Activated naive CD4-positive, alpha-beta T cell treated with anti-CD3 and anti-CD28 coated beads, Interleukin-2, amount 50 U/mL, for 24 hours (primary cell): ENCODE measurements around the gene STX8.

Experiments
- H3K27ac Mint-ChIP-seq: one replicate; pipeline ENCODE4 v1.8.0; 2021; ENCODE audit warnings: mild to moderate bottlenecking, mixed read lengths
- H3K27me3 Mint-ChIP-seq: one replicate; pipeline ENCODE4 v1.8.0; 2021; ENCODE audit warnings: mixed read lengths
- H3K36me3 Mint-ChIP-seq: one replicate; pipeline ENCODE4 v1.8.0; 2021; ENCODE audit warnings: mixed read lengths
- H3K4me1 Mint-ChIP-seq: one replicate; pipeline ENCODE4 v1.8.0; 2021; ENCODE audit warnings: mixed read lengths
- H3K4me3 Mint-ChIP-seq: one replicate; pipeline ENCODE4 v1.8.0; 2021; ENCODE audit warnings: mild to moderate bottlenecking, mixed read lengths
- H3K9me3 Mint-ChIP-seq: one replicate; pipeline ENCODE4 v1.8.0; 2021; ENCODE audit warnings: mixed read lengths

Gene STX8

GRCh38 chr17:9533441-9533840, 42.2 kb downstream of the STX8 start:
- no peaks in the 10 kb centered on the region for H3K4me1 Mint-ChIP-seq
- no peak overlapping the region for H3K4me3 Mint-ChIP-seq
- H3K27me3 Mint-ChIP-seq = no peaks in the 10 kb centered on the region
- no peaks in the 10 kb centered on the region for H3K9me3 Mint-ChIP-seq
- H3K27ac Mint-ChIP-seq = no peak overlapping the region
- H3K36me3 Mint-ChIP-seq = peaks cover 3% of the 10 kb centered on the region

DNA sequence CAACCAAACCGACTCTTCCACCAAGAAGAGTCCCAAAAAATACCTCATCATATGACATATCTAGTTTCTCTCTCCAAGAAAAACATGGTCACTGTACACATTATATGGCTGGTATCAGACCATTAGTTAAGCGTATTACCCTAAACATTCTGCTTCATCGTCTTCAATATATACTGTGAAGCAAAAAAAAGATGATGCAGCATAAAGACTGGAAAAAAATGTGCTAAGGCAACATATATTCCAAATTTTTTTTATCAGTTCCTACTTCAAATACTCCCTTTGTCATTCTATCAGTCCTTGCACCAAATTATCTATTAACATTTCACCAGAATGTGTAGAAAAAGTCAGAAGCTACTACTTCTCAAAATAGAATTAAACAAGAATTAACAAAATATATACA, 42.9 kb downstream of the STX8 start:
- Mint-ChIP-seq H3K9me3 (no peaks in the 10 kb centered on the region), H3K4me1 (no peaks in the 10 kb centered on the region), H3K27ac (no peak overlapping the region), H3K4me3 (no peak overlapping the region), H3K36me3 (peaks cover 3% of the 10 kb centered on the region), H3K27me3 (no peaks in the 10 kb centered on the region)

DNA sequence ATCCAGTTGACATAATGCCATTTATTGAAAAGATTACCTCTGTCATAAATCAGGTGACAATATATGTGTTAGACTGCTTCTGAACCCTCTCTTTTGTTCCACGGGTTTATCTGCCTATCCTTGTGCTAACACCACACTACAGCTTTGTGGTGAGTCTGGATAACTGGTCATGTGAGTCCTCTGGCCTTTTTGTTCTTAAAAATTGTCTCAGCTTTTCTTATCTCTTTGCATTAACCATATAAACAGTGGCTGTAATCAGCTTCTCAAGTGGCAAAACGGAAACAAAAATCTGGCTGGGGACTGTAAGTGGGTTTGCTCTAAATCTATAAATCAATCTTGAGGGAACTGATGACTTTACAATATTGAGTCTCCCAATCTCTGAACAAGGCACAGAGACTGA, 44.6 kb downstream of the STX8 start:
- Mint-ChIP-seq H3K4me1 (no peaks in the 10 kb centered on the region), H3K27ac (no peak overlapping the region), H3K4me3 (no peak overlapping the region)

DNA sequence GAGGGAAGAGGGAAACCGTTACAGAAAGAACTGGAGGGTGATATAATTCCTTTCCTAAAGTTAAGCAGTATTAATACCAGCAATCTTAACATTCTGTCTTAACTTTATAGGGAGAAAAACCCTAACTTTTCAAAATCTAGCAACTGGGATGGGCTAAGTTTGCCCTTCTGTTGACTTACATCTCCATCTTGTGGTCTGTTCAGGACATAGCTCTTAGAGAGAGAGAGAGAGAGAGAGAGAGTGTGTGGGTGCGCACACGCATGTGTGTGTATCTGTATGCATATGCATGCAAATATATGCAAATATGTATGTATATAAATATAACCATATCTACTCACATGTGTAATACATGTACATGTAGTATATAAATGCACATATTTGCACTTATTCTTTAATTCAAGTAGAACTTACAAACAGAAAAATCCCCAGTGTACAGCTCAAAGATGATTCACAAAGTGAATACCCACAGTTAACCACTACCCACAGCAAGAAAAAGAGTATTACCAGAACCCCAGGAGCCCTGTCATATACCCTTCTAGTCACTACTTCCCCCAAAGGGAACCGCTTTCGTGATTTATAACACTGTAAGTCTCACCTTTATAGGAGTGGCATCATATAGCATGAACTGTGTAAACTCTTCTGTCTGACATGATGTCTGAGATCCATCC, 46.5 kb downstream of the STX8 start:
- H3K36me3 Mint-ChIP-seq = no peaks in the 10 kb centered on the region
- H3K4me1 Mint-ChIP-seq = no peaks in the 10 kb centered on the region
- no peak overlapping the region for H3K4me3 Mint-ChIP-seq
- no peaks in the 10 kb centered on the region for H3K9me3 Mint-ChIP-seq
- H3K27me3 Mint-ChIP-seq = no peaks in the 10 kb centered on the region
- no peak overlapping the region for H3K27ac Mint-ChIP-seq

More for the DNA sequence above, 44.6 kb downstream of the STX8 start:
- Mint-ChIP-seq H3K27me3 (no peaks in the 10 kb centered on the region), H3K9me3 (no peaks in the 10 kb centered on the region), H3K36me3 (peaks cover 3% of the 10 kb centered on the region)

- no peaks in the 10 kb centered on the region for H3K4me1 Mint-ChIP-seq
- no peaks in the 10 kb centered on the region for H3K36me3 Mint-ChIP-seq
- H3K4me3 Mint-ChIP-seq = no peak overlapping the region
- H3K27me3 Mint-ChIP-seq = no peaks in the 10 kb centered on the region
- no peaks in the 10 kb centered on the region for H3K9me3 Mint-ChIP-seq
- H3K27ac Mint-ChIP-seq = no peak overlapping the region
These were observed 47.8 kb downstream of the STX8 start for GRCh38 chr17:9527788-9528187.

- Mint-ChIP-seq H3K36me3 (no peaks in the 10 kb centered on the region), H3K4me1 (peaks cover 19% of the 10 kb centered on the region), H3K9me3 (no peaks in the 10 kb centered on the region), H3K4me3 (no peak overlapping the region), H3K27ac (no peak overlapping the region), H3K27me3 (no peaks in the 10 kb centered on the region)
These were observed 53.5 kb downstream of the STX8 start for GRCh38 chr17:9522074-9522473.

GRCh38 chr17:9521062-9521461, 54.6 kb downstream of the STX8 start:
- no peak overlapping the region for H3K27ac Mint-ChIP-seq
- H3K27me3 Mint-ChIP-seq = no peaks in the 10 kb centered on the region
- H3K36me3 Mint-ChIP-seq = no peaks in the 10 kb centered on the region
- no peaks in the 10 kb centered on the region for H3K9me3 Mint-ChIP-seq
- no peak overlapping the region for H3K4me3 Mint-ChIP-seq
- H3K4me1 Mint-ChIP-seq = peaks cover 21% of the 10 kb centered on the region

- Mint-ChIP-seq H3K27me3 (no peaks in the 10 kb centered on the region), H3K27ac (no peak overlapping the region), H3K4me1 (peaks cover 21% of the 10 kb centered on the region)
These were observed 55.0 kb downstream of the STX8 start for GRCh38 chr17:9520649-9521048.

DNA sequence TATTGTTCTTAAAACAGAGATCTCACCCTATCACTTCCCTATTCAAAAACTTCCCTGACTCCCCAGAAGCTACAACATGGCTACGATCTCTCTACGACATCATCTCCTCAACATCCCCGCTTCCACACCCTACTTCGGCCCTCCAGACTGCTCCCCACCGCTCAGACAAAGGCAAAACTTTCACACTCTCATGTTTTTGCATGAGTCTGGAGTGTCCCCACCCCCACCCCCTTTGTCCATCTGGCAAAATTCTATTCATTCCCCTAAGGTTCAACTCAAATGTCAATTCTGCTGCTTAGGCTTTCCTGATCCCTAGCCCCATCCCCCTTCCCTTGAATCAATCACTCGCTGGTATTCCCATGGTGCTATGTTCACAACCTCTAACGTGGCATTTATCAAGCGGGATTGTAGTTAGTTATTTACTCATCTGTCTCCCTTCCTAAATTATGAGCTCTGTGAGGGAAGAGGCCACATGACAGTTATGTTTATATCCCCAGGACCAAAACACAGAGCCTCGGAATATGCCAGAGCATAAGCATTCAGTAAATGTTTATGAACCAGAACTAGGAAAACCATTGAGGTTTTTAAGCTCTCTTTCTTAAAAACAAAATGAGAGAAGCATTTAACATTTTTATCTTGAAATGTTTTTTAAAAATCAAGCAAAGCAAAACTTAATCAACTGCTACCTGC, 55.9 kb downstream of the STX8 start:
- Mint-ChIP-seq H3K36me3 (no peaks in the 10 kb centered on the region), H3K27me3 (no peaks in the 10 kb centered on the region), H3K27ac (no peak overlapping the region), H3K9me3 (no peaks in the 10 kb centered on the region), H3K4me3 (no peak overlapping the region), H3K4me1 (peaks cover 21% of the 10 kb centered on the region)

More at GRCh38 chr17:9520649-9521048, 55.0 kb downstream of the STX8 start:
- Mint-ChIP-seq H3K36me3 (no peaks in the 10 kb centered on the region), H3K4me3 (no peak overlapping the region), H3K9me3 (no peaks in the 10 kb centered on the region)

- peaks cover 21% of the 10 kb centered on the region for H3K4me1 Mint-ChIP-seq
- H3K27ac Mint-ChIP-seq = no peak overlapping the region
- H3K4me3 Mint-ChIP-seq = no peak overlapping the region
- no peaks in the 10 kb centered on the region for H3K27me3 Mint-ChIP-seq
- H3K9me3 Mint-ChIP-seq = no peaks in the 10 kb centered on the region
- H3K36me3 Mint-ChIP-seq = peaks cover 2% of the 10 kb centered on the region
These were observed 58.2 kb downstream of the STX8 start for GRCh38 chr17:9517396-9517795.

- no peak overlapping the region for H3K27ac Mint-ChIP-seq
- peaks cover 22% of the 10 kb centered on the region for H3K36me3 Mint-ChIP-seq
- H3K9me3 Mint-ChIP-seq = peaks cover 17% of the 10 kb centered on the region
- H3K4me1 Mint-ChIP-seq = peaks cover 29% of the 10 kb centered on the region
- no peaks in the 10 kb centered on the region for H3K27me3 Mint-ChIP-seq
- H3K4me3 Mint-ChIP-seq = no peak overlapping the region
These were observed 62.4 kb downstream of the STX8 start for GRCh38 chr17:9513266-9513665.

DNA sequence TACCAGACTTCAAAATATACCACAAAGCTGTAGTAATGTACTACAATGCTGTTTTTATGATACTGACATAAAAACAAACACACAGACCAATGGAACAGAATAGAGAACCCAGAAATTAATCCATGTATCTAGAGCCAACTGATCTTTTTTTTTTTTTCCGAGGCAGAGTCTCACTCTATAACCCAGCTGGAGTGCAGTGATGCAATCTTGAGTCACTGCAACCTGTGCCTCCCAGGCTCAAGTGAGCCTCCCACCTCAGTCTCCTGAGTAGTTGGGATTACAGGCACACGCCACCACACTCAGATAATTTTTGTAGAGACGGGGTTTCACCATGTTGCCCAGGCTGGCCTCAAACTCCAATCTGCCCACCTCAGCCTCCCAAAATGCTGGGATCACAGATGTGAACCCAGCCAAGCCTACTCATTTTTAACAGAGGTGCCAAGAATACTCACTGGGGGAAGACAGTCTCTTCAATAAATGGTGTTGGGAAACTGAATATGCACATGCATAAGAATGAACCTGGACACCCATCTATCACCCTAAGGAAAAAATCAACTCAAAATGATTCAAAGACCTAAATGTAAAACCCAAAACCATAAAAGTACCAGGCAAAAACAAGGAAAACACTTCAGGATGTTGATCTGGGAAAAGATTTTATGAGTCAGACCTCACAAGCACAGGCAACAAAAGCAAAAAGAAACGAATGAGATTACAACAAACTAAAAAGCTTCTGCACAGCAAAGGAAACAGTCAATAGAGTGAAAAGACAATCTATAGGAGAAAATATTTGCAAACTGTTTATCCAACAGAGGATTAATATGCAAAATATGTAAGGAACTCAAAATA, 63.1 kb downstream of the STX8 start:
- H3K9me3 Mint-ChIP-seq = peaks cover 23% of the 10 kb centered on the region
- H3K27ac Mint-ChIP-seq = no peak overlapping the region
- peaks cover 26% of the 10 kb centered on the region for H3K36me3 Mint-ChIP-seq
- no peak overlapping the region for H3K4me3 Mint-ChIP-seq
- peaks cover 22% of the 10 kb centered on the region for H3K4me1 Mint-ChIP-seq
- H3K27me3 Mint-ChIP-seq = no peaks in the 10 kb centered on the region

DNA sequence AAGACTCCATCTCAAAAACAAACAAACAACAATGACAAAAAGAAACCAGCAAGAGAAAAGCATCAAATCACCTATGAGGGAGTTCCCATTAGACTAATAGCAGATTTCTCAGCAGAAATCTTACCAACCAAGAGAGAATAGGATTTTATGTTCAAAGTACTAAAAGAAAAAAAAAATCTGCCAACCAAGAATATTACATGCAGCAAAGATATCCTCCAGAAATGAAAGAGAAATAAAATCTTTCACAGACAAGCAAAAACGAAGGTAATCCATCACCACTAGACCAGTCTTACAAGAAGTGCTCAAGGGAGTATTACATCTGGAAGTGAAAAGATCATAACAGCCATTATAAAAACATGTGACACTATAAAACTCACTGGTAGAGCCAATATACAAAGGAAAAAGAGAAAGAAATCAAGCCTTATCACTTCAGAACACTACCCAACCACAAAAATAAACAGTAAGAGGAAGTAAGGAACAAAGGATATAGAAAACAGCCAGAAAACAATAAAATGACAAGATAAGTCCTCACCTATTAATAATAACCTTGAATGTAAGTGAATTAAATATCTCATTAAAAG, 66.3 kb downstream of the STX8 start:
- peaks cover 23% of the 10 kb centered on the region for H3K9me3 Mint-ChIP-seq
- no peaks in the 10 kb centered on the region for H3K27me3 Mint-ChIP-seq
- H3K4me1 Mint-ChIP-seq = peaks cover 15% of the 10 kb centered on the region
- H3K36me3 Mint-ChIP-seq = peaks cover 31% of the 10 kb centered on the region
- H3K4me3 Mint-ChIP-seq = no peak overlapping the region
- no peak overlapping the region for H3K27ac Mint-ChIP-seq

DNA sequence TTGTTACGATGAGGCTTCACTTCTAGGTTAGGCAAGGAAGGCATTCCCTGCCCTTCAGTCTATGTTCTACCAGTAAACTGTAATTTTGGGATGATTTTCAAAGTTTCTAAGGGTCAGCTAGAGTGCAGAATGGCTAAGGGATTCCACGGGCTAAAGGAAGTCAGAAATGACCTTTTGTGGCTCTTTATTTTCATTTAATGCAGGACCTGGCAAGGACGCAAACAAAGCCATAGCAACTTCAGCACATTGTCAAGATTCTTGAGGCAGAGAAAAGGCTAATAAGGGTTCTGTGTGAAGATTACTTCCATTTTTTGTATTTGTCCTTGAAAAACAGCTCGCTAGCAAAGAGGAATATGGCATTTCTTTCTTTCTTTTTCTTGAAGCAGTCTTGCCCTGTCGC, 76.6 kb downstream of the STX8 start:
- no peak overlapping the region for H3K27ac Mint-ChIP-seq
- no peaks in the 10 kb centered on the region for H3K27me3 Mint-ChIP-seq
- H3K4me3 Mint-ChIP-seq = no peak overlapping the region
- H3K36me3 Mint-ChIP-seq = peaks cover 14% of the 10 kb centered on the region
- H3K4me1 Mint-ChIP-seq = no peaks in the 10 kb centered on the region
- no peaks in the 10 kb centered on the region for H3K9me3 Mint-ChIP-seq

- Mint-ChIP-seq H3K27me3 (no peaks in the 10 kb centered on the region), H3K4me1 (no peaks in the 10 kb centered on the region), H3K36me3 (peaks cover 16% of the 10 kb centered on the region), H3K27ac (no peak overlapping the region), H3K4me3 (no peak overlapping the region), H3K9me3 (no peaks in the 10 kb centered on the region)
These were observed 77.1 kb downstream of the STX8 start for GRCh38 chr17:9498490-9498889.

- Mint-ChIP-seq H3K27me3 (no peaks in the 10 kb centered on the region), H3K4me1 (no peaks in the 10 kb centered on the region), H3K9me3 (no peaks in the 10 kb centered on the region), H3K4me3 (no peak overlapping the region), H3K36me3 (peaks cover 37% of the 10 kb centered on the region), H3K27ac (no peak overlapping the region)
These were observed 87.1 kb downstream of the STX8 start for GRCh38 chr17:9488556-9488955.
